Memory B cell (primary cell): ENCODE measurements around the gene RERE.

ENCODE experiments used
- ATAC-seq: fragments of 150-1000 bp; cut with Tn5 transposase; 2 replicates; pipeline ENCODE4 v1.10.0; 2021; ENCODE audit warnings: low read depth, mild to moderate bottlenecking, moderate library complexity
- DNase-seq, 2 donors: peaks; one replicate each; pipeline ENCODE4 v3.0.0; 2022; ENCODE audit warnings: low spot score in 2 of 2
- H3K27ac Mint-ChIP-seq: one replicate; pipeline ENCODE4 v1.8.0; 2022; ENCODE audit warnings: mild to moderate bottlenecking, moderate library complexity, mixed read lengths
- H3K27me3 Mint-ChIP-seq: one replicate; pipeline ENCODE4 v1.8.0; 2022; ENCODE audit warnings: mixed read lengths
- H3K36me3 Mint-ChIP-seq: one replicate; pipeline ENCODE4 v1.8.0; 2022; ENCODE audit warnings: mild to moderate bottlenecking, mixed read lengths
- H3K4me1 Mint-ChIP-seq: one replicate; pipeline ENCODE4 v1.8.0; 2022; ENCODE audit warnings: mixed read lengths
- H3K4me3 Mint-ChIP-seq: one replicate; pipeline ENCODE4 v1.8.0; 2022; ENCODE audit warnings: mild to moderate bottlenecking, moderate library complexity, mixed read lengths
- H3K9me3 Mint-ChIP-seq: one replicate; pipeline ENCODE4 v1.8.0; 2022; ENCODE audit warnings: mixed read lengths

The RERE gene

DNA sequence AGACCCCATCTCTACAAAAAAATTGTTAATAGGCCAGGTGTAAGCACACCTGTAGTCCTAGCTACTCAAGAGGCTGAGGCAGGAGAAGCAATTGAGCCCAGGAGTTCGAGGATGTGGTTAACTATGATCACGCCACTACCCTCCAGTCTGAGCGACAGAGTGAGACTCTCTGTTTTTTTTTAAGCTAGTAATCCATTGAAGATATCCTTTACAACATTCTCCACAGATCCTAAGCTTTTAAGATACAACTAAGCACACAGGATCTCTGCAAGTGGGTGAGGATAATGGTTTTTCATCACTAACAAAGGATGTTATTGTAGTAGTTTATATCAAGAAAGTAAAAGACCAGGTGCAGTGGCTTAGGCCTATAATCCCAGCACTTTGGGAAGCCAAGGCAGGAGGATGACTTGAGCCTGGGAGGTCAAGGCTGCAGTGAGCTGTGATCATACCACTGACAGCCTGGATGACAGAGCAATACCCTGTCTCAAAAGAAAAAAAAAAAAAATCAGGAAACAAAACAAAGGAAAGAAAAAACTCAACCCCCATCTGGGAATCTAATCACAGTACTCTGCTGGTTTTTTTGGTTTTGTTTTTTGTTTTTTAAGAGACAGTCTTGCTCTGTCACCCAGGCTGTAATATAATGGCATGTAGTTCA, 166.1 kb downstream of the RERE start:
- H3K4me3 Mint-ChIP-seq, result peak overlapping the region; percentile 15
- peak overlapping the region; percentile 53 for H3K27ac Mint-ChIP-seq
- DNase-seq, result no peak
- peaks cover 45% of the 10 kb centered on the region for H3K4me1 Mint-ChIP-seq
- no peaks in the 10 kb centered on the region for H3K27me3 Mint-ChIP-seq
- peak; percentile 73 for ATAC-seq
- H3K36me3 Mint-ChIP-seq, result peaks cover 16% of the 10 kb centered on the region
- H3K9me3 Mint-ChIP-seq, result no peaks in the 10 kb centered on the region

DNA sequence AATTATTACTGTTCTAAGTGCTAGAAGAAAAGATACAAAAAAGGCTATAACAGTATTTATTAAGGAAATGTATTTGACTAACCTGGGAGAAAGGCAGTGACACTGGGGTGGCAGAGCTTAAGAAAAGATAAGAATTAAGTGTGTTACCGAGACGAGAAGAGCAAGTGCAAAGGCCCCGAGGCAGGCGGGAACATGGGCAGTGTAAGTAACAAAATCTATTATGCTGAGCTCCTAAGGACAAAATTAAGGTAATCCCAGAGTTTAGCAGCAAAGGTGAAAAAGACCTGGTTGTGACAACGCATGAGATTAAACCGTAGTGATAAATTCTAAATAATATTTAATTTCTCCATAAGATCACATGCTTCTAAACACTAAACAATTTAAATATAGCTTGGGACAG, 167.6 kb downstream of the RERE start:
- peaks cover 46% of the 10 kb centered on the region for H3K4me1 Mint-ChIP-seq
- no peaks in the 10 kb centered on the region for H3K27me3 Mint-ChIP-seq
- DNase-seq (no peak), ATAC-seq (no peak)
- H3K27ac Mint-ChIP-seq, result no peak overlapping the region
- no peaks in the 10 kb centered on the region for H3K9me3 Mint-ChIP-seq
- H3K36me3 Mint-ChIP-seq, result peaks cover 8% of the 10 kb centered on the region
- no peak overlapping the region for H3K4me3 Mint-ChIP-seq

GRCh38 chr1:8649027-8649426, 168.4 kb downstream of the RERE start:
- DNase-seq, result no peak
- no peaks in the 10 kb centered on the region for H3K27me3 Mint-ChIP-seq
- ATAC-seq, result no peak
- no peaks in the 10 kb centered on the region for H3K9me3 Mint-ChIP-seq
- peaks cover 7% of the 10 kb centered on the region for H3K36me3 Mint-ChIP-seq
- H3K27ac Mint-ChIP-seq, result no peak overlapping the region
- H3K4me1 Mint-ChIP-seq, result peaks cover 52% of the 10 kb centered on the region
- H3K4me3 Mint-ChIP-seq, result no peak overlapping the region

- Mint-ChIP-seq H3K4me3 (no peak overlapping the region), H3K9me3 (no peaks in the 10 kb centered on the region), H3K27me3 (no peaks in the 10 kb centered on the region), H3K27ac (peak overlapping the region; percentile 73), H3K36me3 (peaks cover 7% of the 10 kb centered on the region), H3K4me1 (peaks cover 53% of the 10 kb centered on the region)
- ATAC-seq (no peak), DNase-seq (no peak)
Observed at GRCh38 chr1:8646996-8647395, 170.4 kb downstream of the RERE start.

- Mint-ChIP-seq H3K27ac (peak overlapping the region; percentile 73), H3K4me3 (no peak overlapping the region), H3K4me1 (peaks cover 50% of the 10 kb centered on the region), H3K9me3 (no peaks in the 10 kb centered on the region), H3K27me3 (no peaks in the 10 kb centered on the region), H3K36me3 (peaks cover 7% of the 10 kb centered on the region)
- ATAC-seq (no peak), DNase-seq (no peak)
Observed at GRCh38 chr1:8646189-8646588, 171.3 kb downstream of the RERE start.

DNA sequence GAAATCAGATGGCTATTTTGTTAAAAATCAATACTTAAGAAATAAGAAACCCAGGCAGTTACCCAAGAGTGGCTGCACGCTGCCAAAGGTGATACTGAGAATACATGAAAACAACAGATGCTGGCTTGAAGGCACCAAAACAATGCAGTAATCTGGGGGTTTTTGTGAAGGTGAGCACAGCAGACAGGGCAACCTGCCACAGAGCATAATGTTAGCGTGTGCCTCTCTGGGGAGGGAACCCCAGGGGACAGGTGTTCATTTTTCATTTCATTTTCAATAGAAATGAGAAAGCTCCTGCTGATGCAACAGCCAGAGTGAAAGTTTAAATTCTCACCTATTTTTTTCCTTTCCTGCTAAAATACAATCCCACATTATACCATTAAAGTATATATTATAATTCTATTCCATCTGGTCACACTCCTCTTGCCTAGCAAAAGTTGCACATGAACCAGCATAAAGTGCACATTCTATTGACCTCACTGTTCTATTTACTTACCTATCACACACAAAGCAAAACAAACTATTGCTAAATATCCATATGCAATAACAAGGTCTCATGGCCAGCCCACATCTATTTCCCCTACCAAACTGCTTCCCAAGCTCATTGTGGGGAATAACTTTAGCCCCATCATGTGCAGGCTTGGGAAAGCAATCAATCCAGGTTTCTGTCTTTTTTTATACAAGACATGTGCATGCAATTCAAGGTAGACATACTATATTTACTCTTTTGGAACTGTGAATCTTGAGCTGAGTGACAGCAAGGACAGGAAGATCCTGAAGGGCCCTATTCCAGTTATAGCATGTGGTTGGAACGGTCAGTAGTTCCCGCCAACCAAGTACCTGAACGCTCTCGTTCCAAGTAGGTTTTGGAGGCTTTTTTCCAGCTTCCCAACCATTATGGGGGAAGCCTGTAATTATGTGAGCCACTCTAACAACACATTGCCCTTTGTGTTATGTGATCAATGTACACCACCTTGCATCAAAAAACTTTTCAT, 173.6 kb downstream of the RERE start:
- H3K27me3 Mint-ChIP-seq, result no peaks in the 10 kb centered on the region
- peaks cover 51% of the 10 kb centered on the region for H3K4me1 Mint-ChIP-seq
- no peaks in the 10 kb centered on the region for H3K9me3 Mint-ChIP-seq
- peak overlapping the region; percentile 14 for H3K4me3 Mint-ChIP-seq
- ATAC-seq (peak; percentile 100), DNase-seq (peak; percentile 61 to 76)
- H3K36me3 Mint-ChIP-seq, result peaks cover 3% of the 10 kb centered on the region
- H3K27ac Mint-ChIP-seq, result peak overlapping the region; percentile 96

GRCh38 chr1:8642114-8642513, 175.3 kb downstream of the RERE start:
- H3K36me3 Mint-ChIP-seq, result peaks cover 3% of the 10 kb centered on the region
- H3K4me3 Mint-ChIP-seq, result no peak overlapping the region
- DNase-seq (no peak), ATAC-seq (no peak)
- peak overlapping the region; percentile 96 for H3K27ac Mint-ChIP-seq
- H3K4me1 Mint-ChIP-seq, result peaks cover 41% of the 10 kb centered on the region
- no peaks in the 10 kb centered on the region for H3K9me3 Mint-ChIP-seq
- H3K27me3 Mint-ChIP-seq, result no peaks in the 10 kb centered on the region

DNA sequence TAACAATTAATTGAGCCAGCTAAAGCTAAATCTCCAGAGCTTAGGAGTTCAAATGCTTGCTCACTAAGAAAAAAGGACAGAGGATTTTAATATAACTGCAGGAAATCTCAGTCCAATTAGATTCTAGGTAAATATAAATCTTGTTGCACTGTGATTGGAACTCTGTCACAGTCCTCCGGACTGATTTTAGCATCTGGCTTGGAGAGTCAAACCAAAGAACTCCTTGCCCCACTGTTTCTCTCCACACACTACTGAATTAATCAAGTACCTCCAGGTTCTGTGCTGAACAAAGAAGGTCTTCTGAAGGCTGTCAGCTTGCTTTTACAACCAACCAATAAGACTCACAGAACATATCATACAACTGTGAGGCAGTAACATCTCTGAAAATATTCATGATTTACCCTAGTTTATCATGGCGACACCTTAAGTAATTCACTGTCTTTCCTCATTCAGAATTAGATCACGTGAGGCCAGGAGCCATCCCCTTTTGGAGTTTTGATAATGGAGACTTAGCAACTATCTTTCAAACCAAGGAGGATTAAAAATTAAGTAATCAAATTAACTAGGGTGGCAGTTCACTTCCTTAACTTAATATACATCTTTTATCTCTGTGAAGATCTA, 176.0 kb downstream of the RERE start:
- H3K36me3 Mint-ChIP-seq, result peaks cover 2% of the 10 kb centered on the region
- no peak overlapping the region for H3K4me3 Mint-ChIP-seq
- no peaks in the 10 kb centered on the region for H3K27me3 Mint-ChIP-seq
- DNase-seq (no peak), ATAC-seq (no peak)
- peaks cover 37% of the 10 kb centered on the region for H3K4me1 Mint-ChIP-seq
- H3K27ac Mint-ChIP-seq, result peak overlapping the region; percentile 96
- no peaks in the 10 kb centered on the region for H3K9me3 Mint-ChIP-seq

DNA sequence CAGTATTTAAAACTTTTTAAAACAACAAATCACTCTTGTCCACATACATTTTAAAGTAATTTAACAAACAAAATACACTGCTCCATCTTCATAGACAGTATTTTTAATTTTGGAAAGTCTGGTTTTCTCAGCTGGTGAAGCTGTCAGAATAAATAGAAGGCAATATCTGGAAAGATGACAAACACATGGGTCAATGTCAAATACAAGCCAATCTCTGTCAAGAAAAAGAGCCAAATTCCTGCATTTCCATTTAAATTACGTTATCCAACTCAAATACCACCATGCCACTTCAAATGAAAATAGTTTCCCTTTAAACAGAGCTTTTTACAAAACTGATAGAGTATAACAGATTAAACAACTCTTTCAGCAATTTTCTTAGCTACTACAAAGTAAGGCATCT, 176.5 kb downstream of the RERE start:
- ATAC-seq, result no peak
- peak overlapping the region; percentile 96 for H3K27ac Mint-ChIP-seq

GRCh38 chr1:8639148-8639547, 178.3 kb downstream of the RERE start:
- Mint-ChIP-seq H3K27me3 (no peaks in the 10 kb centered on the region), H3K36me3 (peaks cover 2% of the 10 kb centered on the region), H3K4me1 (peaks cover 20% of the 10 kb centered on the region), H3K4me3 (no peak overlapping the region), H3K27ac (no peak overlapping the region), H3K9me3 (no peaks in the 10 kb centered on the region)
- ATAC-seq (no peak), DNase-seq (no peak)

More for the DNA sequence above, 176.5 kb downstream of the RERE start:
- DNase-seq, result no peak
- peaks cover 33% of the 10 kb centered on the region for H3K4me1 Mint-ChIP-seq
- H3K27me3 Mint-ChIP-seq, result no peaks in the 10 kb centered on the region
- no peaks in the 10 kb centered on the region for H3K9me3 Mint-ChIP-seq
- H3K4me3 Mint-ChIP-seq, result no peak overlapping the region
- peaks cover 2% of the 10 kb centered on the region for H3K36me3 Mint-ChIP-seq

DNA sequence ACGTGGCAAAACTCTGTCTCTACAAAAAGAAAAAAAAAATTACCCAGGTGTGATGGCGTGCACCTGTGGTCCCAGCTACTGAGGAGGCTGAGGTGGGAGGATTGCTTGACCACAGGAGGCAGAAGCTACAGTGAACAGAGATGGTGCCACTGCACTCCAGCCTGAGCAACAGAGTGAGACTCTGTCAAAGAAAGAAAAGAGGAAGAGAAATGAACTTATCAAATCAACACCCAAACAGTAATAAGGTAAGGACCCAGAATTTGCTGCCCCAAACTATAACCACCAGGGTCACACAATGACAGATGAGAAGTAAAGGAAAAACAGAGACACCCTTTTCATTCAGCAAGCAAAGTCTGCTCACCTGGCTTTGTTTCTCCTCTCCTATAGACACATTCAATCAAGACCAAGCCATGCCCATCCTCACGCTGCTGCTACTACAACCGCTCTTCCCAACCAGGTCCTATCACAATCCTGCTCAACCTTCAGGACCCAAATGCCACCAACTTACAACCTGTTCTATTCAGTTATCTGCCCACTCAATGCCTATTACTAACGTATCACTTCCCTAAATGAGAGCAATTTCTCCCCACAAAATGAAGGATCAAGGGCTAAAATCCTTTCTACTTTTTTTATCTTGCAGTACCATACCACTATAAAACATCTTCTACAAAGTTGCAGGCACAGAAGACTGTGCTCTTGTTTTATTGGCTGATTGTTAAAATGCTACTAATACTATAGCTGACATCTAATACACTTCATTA, 183.5 kb downstream of the RERE start:
- ATAC-seq (no peak), DNase-seq (no peak)
- Mint-ChIP-seq H3K27ac (peak overlapping the region; percentile 18), H3K4me3 (no peak overlapping the region), H3K9me3 (no peaks in the 10 kb centered on the region), H3K36me3 (peaks cover 2% of the 10 kb centered on the region), H3K4me1 (peaks cover 35% of the 10 kb centered on the region), H3K27me3 (no peaks in the 10 kb centered on the region)

DNA sequence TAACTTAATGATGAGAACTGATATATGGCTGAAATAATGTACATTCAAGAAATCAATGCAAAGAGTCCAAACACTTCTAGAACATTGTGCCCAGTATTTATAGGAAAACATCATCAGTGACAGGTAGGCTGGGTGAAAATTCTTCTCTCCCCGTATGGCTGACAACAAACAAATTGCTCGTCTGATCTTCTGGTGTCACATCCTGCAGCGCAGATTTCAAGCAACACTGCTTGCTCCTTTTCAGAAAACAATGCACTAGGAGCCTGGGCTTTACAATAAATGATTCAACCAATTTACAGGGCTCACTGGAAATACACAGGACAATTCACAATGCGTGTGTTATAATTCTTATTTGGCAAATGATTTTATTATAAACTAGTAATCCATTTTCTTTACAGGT, 185.3 kb downstream of the RERE start:
- Mint-ChIP-seq H3K27me3 (no peaks in the 10 kb centered on the region), H3K9me3 (no peaks in the 10 kb centered on the region), H3K4me1 (peaks cover 43% of the 10 kb centered on the region), H3K4me3 (no peak overlapping the region), H3K27ac (peak overlapping the region; percentile 95), H3K36me3 (peaks cover 2% of the 10 kb centered on the region)
- DNase-seq (no peak), ATAC-seq (no peak)

- Mint-ChIP-seq H3K27me3 (no peaks in the 10 kb centered on the region), H3K9me3 (no peaks in the 10 kb centered on the region), H3K36me3 (peaks cover 2% of the 10 kb centered on the region), H3K27ac (peak overlapping the region; percentile 95), H3K4me3 (no peak overlapping the region), H3K4me1 (peaks cover 52% of the 10 kb centered on the region)
- ATAC-seq (no peak), DNase-seq (no peak)
Observed at GRCh38 chr1:8631163-8631562, 186.3 kb downstream of the RERE start.
